Measurements from ENCODE around the gene NFATC1. TPM values are rescaled to one million over a fixed set of nuclear protein-coding genes. Genes with fewer than 3 reads are reported as not detected.

NFATC1 gene
- polyA plus RNA-seq, 3 donors, result 2.5 to 21.7 (median 8.8) TPM

- 60 to 68% (median 63%) methylated on average over 16 of the region's 16 CpGs for WGBS, 3 donors
- no peak overlapping the region for H3K27ac ChIP-seq (ENCODE audit: low read depth, low read length)
Measured at GRCh38 chr18:79384834-79385233, 10.9 kb upstream of the NFATC1 start.

GRCh38 chr18:79385326-79385707 is 10.4 kb upstream of the NFATC1 start:
- no peak overlapping the region for H3K27ac ChIP-seq (ENCODE audit: low read depth, low read length)
- WGBS, 3 donors, result 73 to 78% (median 74%) methylated on average over 17 of the region's 17 CpGs

GRCh38 chr18:79385708-79386341 is 9.9 kb upstream of the NFATC1 start:
- WGBS, 3 donors, result 65 to 73% (median 67%) methylated on average over 21 of the region's 21 CpGs

GRCh38 chr18:79386547-79386946 is 9.2 kb upstream of the NFATC1 start:
- WGBS, 3 donors, result 88 to 92% (median 91%) methylated on average over 14 of the region's 14 CpGs
- no peak overlapping the region for H3K27ac ChIP-seq (ENCODE audit: low read depth, low read length)

More at GRCh38 chr18:79385708-79386341, 9.9 kb upstream of the NFATC1 start:
- H3K27ac ChIP-seq (ENCODE audit: low read depth, low read length), result no peak overlapping the region

- H3K27ac ChIP-seq (ENCODE audit: low read depth, low read length), result no peak overlapping the region
- 69 to 78% (median 69%) methylated on average over 6 of the region's 6 CpGs for WGBS, 3 donors
Measured at GRCh38 chr18:79387214-79387613, 8.5 kb upstream of the NFATC1 start.

GRCh38 chr18:79387615-79388014 is 8.1 kb upstream of the NFATC1 start:
- WGBS, 3 donors, result 24 to 81% (median 75%) methylated on average over 11 of the region's 11 CpGs

GRCh38 chr18:79388043-79388442 is 7.7 kb upstream of the NFATC1 start:
- no peak overlapping the region for H3K27ac ChIP-seq (ENCODE audit: low read depth, low read length)
- 42 to 77% (median 66%) methylated on average over 6 to 7 of the region's 7 CpGs for WGBS, 3 donors

More at GRCh38 chr18:79387615-79388014, 8.1 kb upstream of the NFATC1 start:
- no peak overlapping the region for H3K27ac ChIP-seq (ENCODE audit: low read depth, low read length)

GRCh38 chr18:79389689-79390088 is 6.0 kb upstream of the NFATC1 start:
- no peak overlapping the region for H3K27ac ChIP-seq (ENCODE audit: low read depth, low read length)
- 18 to 39% (median 19%) methylated on average over 4 of the region's 4 CpGs for WGBS, 3 donors

GRCh38 chr18:79392226-79392625 is 3.5 kb upstream of the NFATC1 start:
- H3K27ac ChIP-seq (ENCODE audit: low read depth, low read length), result no peak overlapping the region
- 71 to 87% (median 85%) methylated on average over 8 of the region's 8 CpGs for WGBS, 3 donors

GRCh38 chr18:79393181-79393634 is 2.5 kb upstream of the NFATC1 start:
- WGBS, 3 donors, result 3 to 5% (median 4%) methylated on average over 30 of the region's 30 CpGs
- peak overlapping the region; percentile 30 for H3K27ac ChIP-seq (ENCODE audit: low read depth, low read length)

- H3K27ac ChIP-seq (ENCODE audit: low read depth, low read length), result peak overlapping the region; percentile 30
- 0 to 1% (median 1%) methylated on average over 35 to 74 of the region's 83 CpGs for WGBS, 3 donors
Measured at GRCh38 chr18:79393635-79394533, 1.8 kb upstream of the NFATC1 start.

- WGBS, 3 donors, result 1 to 3% (median 2%) methylated on average over 55 to 67 of the region's 67 CpGs
- peak overlapping the region; percentile 3 for H3K27ac ChIP-seq (ENCODE audit: low read depth, low read length)
Measured at GRCh38 chr18:79394534-79395307, 1.0 kb upstream of the NFATC1 start.

GRCh38 chr18:79395308-79395640 is 456 bp upstream of the NFATC1 start:
- no peak overlapping the region for H3K27ac ChIP-seq (ENCODE audit: low read depth, low read length)
- 1 to 5% (median 4%) methylated on average over 10 to 27 of the region's 34 CpGs for WGBS, 3 donors

GRCh38 chr18:79396431-79397246 is 909 bp downstream of the NFATC1 start:
- H3K27ac ChIP-seq (ENCODE audit: low read depth, low read length), result peak overlapping the region; percentile 46
- WGBS, 3 donors, result 5 to 16% (median 13%) methylated on average over 52 to 67 of the region's 68 CpGs

GRCh38 chr18:79397247-79397829 is 1.6 kb downstream of the NFATC1 start:
- H3K27ac ChIP-seq (ENCODE audit: low read depth, low read length), result no peak overlapping the region
- 35 to 93% (median 91%) methylated on average over 27 of the region's 27 CpGs for WGBS, 3 donors

GRCh38 chr18:79397830-79398761 is 2.4 kb downstream of the NFATC1 start:
- WGBS, 3 donors, result 47 to 89% (median 88%) methylated on average over 38 of the region's 38 CpGs
- H3K27ac ChIP-seq (ENCODE audit: low read depth, low read length), result no peak overlapping the region
